Measurements from ENCODE around the gene ZFR2. TPM values are rescaled to one million over a fixed set of nuclear protein-coding genes. Genes with fewer than 3 reads are reported as not detected.

ZFR2 gene
- total RNA-seq, 4 donors from 2014 or later: not detected

DNA sequence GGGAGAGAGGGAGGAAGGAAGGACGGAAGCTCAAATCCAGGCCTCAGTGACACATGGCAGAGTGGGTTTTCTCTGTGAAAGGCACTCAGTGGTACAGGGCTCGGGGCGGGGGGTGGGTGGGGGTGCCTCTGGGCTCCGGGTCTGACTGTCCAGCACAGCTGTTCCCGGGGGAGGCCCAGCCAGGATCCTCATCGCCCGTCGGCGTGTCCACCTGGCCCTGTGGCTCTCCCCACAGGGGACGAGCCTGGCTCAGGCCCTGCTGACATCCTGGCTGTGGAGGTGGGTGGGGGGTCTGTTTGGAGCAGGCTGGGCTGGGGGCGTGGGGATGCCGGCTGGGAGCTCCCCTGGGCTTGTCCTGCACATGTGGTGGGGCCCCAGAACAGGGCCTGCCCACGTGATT, 64.4 kb downstream of the ZFR2 start:
- DNase-seq: no peak
- in situ Hi-C loops (cut with MboI; ENCODE audit: low pct_ligation_motif_present in 1 of 4, low pct_unique_long_range_greater_than_20kb in 1 of 4, low sequenced_read_pairs in 3 of 4): no loop called here
- Histone ChIP-seq H3K9me3 (no peaks in the 10 kb centered on the region), H3K4me3 (no peak overlapping the region), H3K36me3 (no peaks in the 10 kb centered on the region), H3K27ac (no peak overlapping the region), H3K27me3 (peaks cover 32% of the 10 kb centered on the region), H3K4me1 (peaks cover 5 to 12% (median 8%) of the 10 kb centered on the region in 4 donors)
- TF ChIP-seq EP300 (IDR thresholded peaks at IDR 0.05; ENCODE audit: low read depth): no peak
- no peak for TF ChIP-seq POLR2AphosphoS5 (IDR thresholded peaks at IDR 0.05)
- TF ChIP-seq POLR2A (IDR thresholded peaks at IDR 0.05): no peak
- TF ChIP-seq, protein P1, sequence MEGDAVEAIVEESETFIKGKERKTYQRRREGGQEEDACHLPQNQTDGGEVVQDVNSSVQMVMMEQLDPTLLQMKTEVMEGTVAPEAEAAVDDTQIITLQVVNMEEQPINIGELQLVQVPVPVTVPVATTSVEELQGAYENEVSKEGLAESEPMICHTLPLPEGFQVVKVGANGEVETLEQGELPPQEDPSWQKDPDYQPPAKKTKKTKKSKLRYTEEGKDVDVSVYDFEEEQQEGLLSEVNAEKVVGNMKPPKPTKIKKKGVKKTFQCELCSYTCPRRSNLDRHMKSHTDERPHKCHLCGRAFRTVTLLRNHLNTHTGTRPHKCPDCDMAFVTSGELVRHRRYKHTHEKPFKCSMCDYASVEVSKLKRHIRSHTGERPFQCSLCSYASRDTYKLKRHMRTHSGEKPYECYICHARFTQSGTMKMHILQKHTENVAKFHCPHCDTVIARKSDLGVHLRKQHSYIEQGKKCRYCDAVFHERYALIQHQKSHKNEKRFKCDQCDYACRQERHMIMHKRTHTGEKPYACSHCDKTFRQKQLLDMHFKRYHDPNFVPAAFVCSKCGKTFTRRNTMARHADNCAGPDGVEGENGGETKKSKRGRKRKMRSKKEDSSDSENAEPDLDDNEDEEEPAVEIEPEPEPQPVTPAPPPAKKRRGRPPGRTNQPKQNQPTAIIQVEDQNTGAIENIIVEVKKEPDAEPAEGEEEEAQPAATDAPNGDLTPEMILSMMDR (IDR thresholded peaks at IDR 0.05): no peak
- 62% methylated on average over 3 of the region's 13 CpGs; no CpG with 5 or more reads in 1 of the 2 donors for WGBS, 2 donors (ENCODE audit: low coverage in 1 of 2)
- intact Hi-C loops (cut with DNase I; ENCODE audit: low total_unique reads): no loop called here

- intact Hi-C loops (cut with DNase I; ENCODE audit: low total_unique reads) (no loop called here), in situ Hi-C loops (cut with MboI; ENCODE audit: low pct_ligation_motif_present in 1 of 4, low pct_unique_long_range_greater_than_20kb in 1 of 4, low sequenced_read_pairs in 3 of 4) (no loop called here)
- Histone ChIP-seq H3K4me1 (peaks cover 5 to 12% (median 8%) of the 10 kb centered on the region in 4 donors), H3K4me3 (no peak overlapping the region), H3K27me3 (peaks cover 37% of the 10 kb centered on the region), H3K36me3 (no peaks in the 10 kb centered on the region), H3K9me3 (no peaks in the 10 kb centered on the region), H3K27ac (no peak overlapping the region)
- 78% methylated on average over 10 of the region's 10 CpGs; no CpG with 5 or more reads in 1 of the 2 donors for WGBS, 2 donors (ENCODE audit: low coverage in 1 of 2)
- no peak for TF ChIP-seq EP300 (IDR thresholded peaks at IDR 0.05; ENCODE audit: low read depth)
- TF ChIP-seq POLR2A (IDR thresholded peaks at IDR 0.05): no peak
- TF ChIP-seq POLR2AphosphoS5 (IDR thresholded peaks at IDR 0.05): no peak
- TF ChIP-seq, protein P1 (IDR thresholded peaks at IDR 0.05): no peak
- DNase-seq: no peak
Measured at GRCh38 chr19:3803986-3804385, 64.9 kb downstream of the ZFR2 start.

GRCh38 chr19:3803114-3803888, 65.5 kb downstream of the ZFR2 start:
- Histone ChIP-seq H3K9me3 (no peaks in the 10 kb centered on the region), H3K27ac (no peak overlapping the region), H3K27me3 (peaks cover 44% of the 10 kb centered on the region), H3K4me3 (no peak overlapping the region), H3K36me3 (no peaks in the 10 kb centered on the region), H3K4me1 (peaks cover 5 to 12% (median 8%) of the 10 kb centered on the region in 4 donors)
- in situ Hi-C loops (cut with MboI; ENCODE audit: low pct_ligation_motif_present in 1 of 4, low pct_unique_long_range_greater_than_20kb in 1 of 4, low sequenced_read_pairs in 3 of 4) (no loop called here), intact Hi-C loops (cut with DNase I; ENCODE audit: low total_unique reads) (no loop called here)
- TF ChIP-seq, protein P1 (IDR thresholded peaks at IDR 0.05): no peak
- TF ChIP-seq POLR2AphosphoS5 (IDR thresholded peaks at IDR 0.05) (no peak), EP300 (IDR thresholded peaks at IDR 0.05; ENCODE audit: low read depth) (no peak), POLR2A (IDR thresholded peaks at IDR 0.05) (no peak)
- 80 to 92% methylated on average over 5 to 22 of the region's 24 CpGs for WGBS, 2 donors (ENCODE audit: low coverage in 1 of 2)
- DNase-seq: no peak

DNA sequence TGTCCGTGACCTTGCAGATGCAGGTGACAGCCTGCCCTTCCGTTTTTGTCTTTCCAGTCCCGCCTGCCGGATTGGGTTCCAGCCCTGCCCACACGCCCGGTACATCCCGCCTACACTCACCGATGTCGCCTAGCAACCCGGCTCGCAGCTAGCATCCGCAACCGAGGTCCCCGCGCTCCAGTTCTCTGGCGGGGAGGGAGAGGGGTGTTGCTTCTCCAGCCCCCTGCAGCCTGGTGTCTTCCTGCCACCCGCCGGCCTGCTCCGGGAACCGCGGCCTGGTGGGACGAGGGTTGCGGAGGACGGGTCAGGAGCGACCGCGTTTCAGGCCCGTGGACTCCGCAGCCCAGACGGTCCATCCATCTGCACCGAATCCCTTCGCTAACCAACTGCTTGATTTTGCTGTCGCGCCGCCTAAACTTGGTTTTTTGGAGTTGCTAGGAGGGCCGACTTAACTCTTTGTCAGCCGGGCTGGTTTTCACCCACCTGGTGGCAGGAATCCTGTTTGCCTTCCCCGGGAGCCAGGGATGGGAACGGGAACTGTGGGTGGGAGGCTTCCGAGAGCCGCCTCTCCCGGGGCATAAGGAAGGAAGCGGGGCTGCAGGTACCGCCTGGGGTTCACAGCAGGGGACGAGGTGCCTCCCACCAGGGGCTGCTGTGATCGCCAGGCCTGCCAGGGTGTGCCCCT, 67.3 kb downstream of the ZFR2 start:
- 4% methylated on average over 44 of the region's 46 CpGs; no CpG with 5 or more reads in 1 of the 2 donors for WGBS, 2 donors (ENCODE audit: low coverage in 1 of 2)

More for the DNA sequence above, 67.3 kb downstream of the ZFR2 start:
- peaks cover 49% of the 10 kb centered on the region for H3K27me3 ChIP-seq
- peak; percentile 37 for DNase-seq
- H3K4me3 ChIP-seq: peak overlapping the region in 1 of 4 donors; percentile 7
- H3K4me1 ChIP-seq: peaks cover 5 to 12% (median 8%) of the 10 kb centered on the region in 4 donors
- intact Hi-C loops (cut with DNase I; ENCODE audit: low total_unique reads) (no loop called here), in situ Hi-C loops (cut with MboI; ENCODE audit: low pct_ligation_motif_present in 1 of 4, low pct_unique_long_range_greater_than_20kb in 1 of 4, low sequenced_read_pairs in 3 of 4) (no loop called here)
- H3K27ac ChIP-seq: no peak overlapping the region
- peaks cover 3 to 4% of the 10 kb centered on the region in 2 donors for H3K9me3 ChIP-seq
- no peaks in the 10 kb centered on the region for H3K36me3 ChIP-seq
- TF ChIP-seq EP300 (IDR thresholded peaks at IDR 0.05; ENCODE audit: low read depth) (no peak), POLR2AphosphoS5 (IDR thresholded peaks at IDR 0.05) (no peak), POLR2A (IDR thresholded peaks at IDR 0.05) (no peak)
- TF ChIP-seq, protein P1 (IDR thresholded peaks at IDR 0.05): no peak

All from transverse colon (tissue), 4 donors.